ENCODE measurements around the gene STRBP.

- TF ChIP-seq CTCF (IDR thresholded peaks at IDR 0.05) (no peak), POLR2A (IDR thresholded peaks at IDR 0.05) (no peak)
These were observed 42.4 kb downstream of the STRBP start for GRCh38 chr9:123225995-123226394.
